GM23338 (cell line): ENCODE results near the gene AMDHD1. TPM values are rescaled to one million over a fixed set of nuclear protein-coding genes. Genes with fewer than 3 reads are reported as not detected.
A peak's percentile ranks its signal among the peaks of the same experiment; 100 is the strongest.

Experiments used
- ATAC-seq: fragments of 200-7000 bp; cut with Tn5 transposase; 3 replicates; pipeline ENCODE4 v1.9.1; 2020
- DNase-seq: peaks from one replicate; pipeline ENCODE4 v3.0.0-alpha.2; 2015; ENCODE audit warnings: low spot score
- H2AFZ ChIP-seq: fragments of 200-600 bp; sonication (generic); 2 replicates; pipeline ENCODE4 v1.8.0; 2016; ENCODE audit warnings: antibody characterized with exemption, mild to moderate bottlenecking, moderate library complexity
- H3F3A ChIP-seq: fragments of 200-600 bp; sonication (generic); replicated peaks from 2 replicates; pipeline ENCODE4 v1.8.0; 2017; ENCODE audit warnings: antibody characterized with exemption, mixed run types, low read depth
- H3K27ac ChIP-seq: fragments of 200-600 bp; sonication (generic); 2 replicates; pipeline ENCODE4 v1.6.1; 2016; ENCODE audit warnings: low read depth
- H3K27me3 ChIP-seq: fragments of 200-600 bp; sonication (generic); 2 replicates; pipeline ENCODE4 v1.8.0; 2016; ENCODE audit warnings: mild to moderate bottlenecking, mixed run types, moderate library complexity; ENCODE audit not compliant: insufficient read depth
- H3K36me3 ChIP-seq: fragments of 200-600 bp; sonication (generic); 2 replicates; pipeline ENCODE4 v1.8.0; 2016; ENCODE audit warnings: mild to moderate bottlenecking; ENCODE audit not compliant: insufficient read depth
- H3K4me1 ChIP-seq: fragments of 200-600 bp; sonication (generic); 2 replicates; pipeline ENCODE4 v1.8.0; 2016; ENCODE audit warnings: mild to moderate bottlenecking, moderate library complexity; ENCODE audit not compliant: insufficient read depth
- H3K4me2 ChIP-seq: fragments of 200-600 bp; sonication (generic); 2 replicates; pipeline ENCODE4 v1.7.1; 2017; ENCODE audit warnings: mixed run types
- H3K4me3 ChIP-seq: fragments of 200-600 bp; sonication (generic); 2 replicates; pipeline ENCODE4 v1.6.1; 2016; ENCODE audit warnings: mixed run types
- H3K79me2 ChIP-seq: fragments of 200-600 bp; sonication (generic); replicated peaks from 2 replicates; pipeline ENCODE4 v1.8.0; 2017; ENCODE audit warnings: mild to moderate bottlenecking; ENCODE audit not compliant: insufficient read depth
- H3K9me2 ChIP-seq: fragments of 200-600 bp; sonication (generic); 2 replicates; pipeline ENCODE4 v1.8.0; 2017; ENCODE audit not compliant: insufficient read depth
- H4K20me1 ChIP-seq: fragments of 200-600 bp; sonication (generic); replicated peaks from 2 replicates; pipeline ENCODE4 v1.8.0; 2017; ENCODE audit warnings: mild to moderate bottlenecking; ENCODE audit not compliant: insufficient read depth
- H3K27ac Mint-ChIP-seq: 2 replicates; pipeline ENCODE4 v1.8.0; 2020; ENCODE audit warnings: inconsistent platforms, mild to moderate bottlenecking, moderate library complexity, mixed read lengths
- H3K27me3 Mint-ChIP-seq: 3 replicates; pipeline ENCODE4 v1.8.0; 2022; ENCODE audit warnings: low read depth, mild to moderate bottlenecking, moderate library complexity, mixed read lengths, inconsistent platforms; ENCODE audit not compliant: insufficient read depth, poor library complexity
- H3K36me3 Mint-ChIP-seq: 3 replicates; pipeline ENCODE4 v1.8.0; 2021; ENCODE audit warnings: low read depth, mild to moderate bottlenecking, inconsistent platforms, moderate library complexity, mixed read lengths
- H3K4me1 Mint-ChIP-seq: 3 replicates; pipeline ENCODE4 v1.8.0; 2020; ENCODE audit warnings: mild to moderate bottlenecking, inconsistent platforms, mixed read lengths
- H3K4me3 Mint-ChIP-seq: 3 replicates; pipeline ENCODE4 v1.8.0; 2021; ENCODE audit warnings: moderate library complexity, mild to moderate bottlenecking, inconsistent platforms, mixed read lengths
- H3K9me3 Mint-ChIP-seq: 3 replicates; pipeline ENCODE4 v1.8.0; 2020; ENCODE audit warnings: moderate library complexity, mild to moderate bottlenecking, inconsistent platforms, mixed read lengths
- CTCF ChIP-seq, 2 experiments: fragments of 200-600 bp in 1 of 2; sonication (generic) in 1 of 2; conservative IDR thresholded peaks; 2 replicates each; pipeline versions ENCODE4 v1.5.1 to v1.6.1; 2016 to 2017; ENCODE audit warnings: antibody characterized with exemption in 2 of 2, low read depth in 2 of 2, mild to moderate bottlenecking in 2 of 2, moderate library complexity in 1 of 2
- ETS1 ChIP-seq: IDR thresholded peaks from 2 replicates; pipeline ENCODE4 v1.6.1; 2016; ENCODE audit warnings: antibody characterized with exemption
- JUNB ChIP-seq: IDR thresholded peaks from one replicate; pipeline ENCODE4 v1.6.1; 2016; ENCODE audit warnings: antibody characterized with exemption; ENCODE audit not compliant: unreplicated experiment
- NANOG ChIP-seq: IDR thresholded peaks from 2 replicates; pipeline ENCODE4 v1.6.1; 2016; ENCODE audit warnings: antibody characterized with exemption, borderline replicate concordance
- REST ChIP-seq: IDR thresholded peaks from one replicate; pipeline ENCODE4 v1.6.1; 2018; ENCODE audit warnings: antibody characterized with exemption; ENCODE audit not compliant: unreplicated experiment
- STAT1 ChIP-seq: IDR thresholded peaks from one replicate; pipeline ENCODE4 v1.6.1; 2016; ENCODE audit warnings: antibody characterized with exemption; ENCODE audit not compliant: unreplicated experiment
- ZNF114 ChIP-seq: fragments of 250-450 bp; sonication (Bioruptor Pico); IDR thresholded peaks from 2 replicates; pipeline ENCODE4 v1.5.0; 2020; ENCODE audit warnings: mild to moderate bottlenecking, moderate library complexity
- ZNF331 ChIP-seq: fragments of 250-450 bp; sonication (Bioruptor Pico); IDR thresholded peaks from 2 replicates; pipeline ENCODE4 v1.5.0; 2020; ENCODE audit warnings: low read depth, mild to moderate bottlenecking, moderate library complexity
- long read RNA-seq: library from polyadenylated mRNA; unstranded; transcript quantifications from one replicate; pipeline ENCODE4 v2.0.0, GENCODE V29; 2020; ENCODE audit not compliant: unreplicated experiment
- polyA plus RNA-seq: library from polyadenylated mRNA; unstranded; fragments of >200 nt; fragmentation: Nextera tagmentation; extraction: Ambion mirVana; gene quantifications from 2 replicates; pipeline ENCODE4 v1.2.1, GENCODE V29; 2016
- total RNA-seq: library from RNA; depleted of rRNA; stranded (reverse); fragments of >200 nt; shearing (Covaris generic); gene quantifications from 2 replicates; pipeline ENCODE4 v1.2.3, GENCODE V29; 2014; rRNA removed

Gene AMDHD1
- total RNA-seq = 0.19 and 0.21 TPM in 2 replicates
- polyA plus RNA-seq = 0.24 TPM in 1 of 2 replicates, not detected in the other
- long read RNA-seq = 0 reads

GRCh38 chr12:95943330-95943842, at the start of gene AMDHD1:
Gene AMDHD1, plus strand, starts transcription at chr12:95943331. Its CDS starts 68 bp downstream, at chr12:95943399.
- peaks cover 4% of the 10 kb centered on the region; the same call in 1 of the 2 replicates for H3K4me1 ChIP-seq
- H3K27me3 ChIP-seq = peaks cover 25% of the 10 kb centered on the region
- no peak within 1 kb of the TSS for H3K27ac ChIP-seq
- H3K36me3 ChIP-seq = no peaks in the 10 kb centered on the region
- H3K9me3 Mint-ChIP-seq = peaks cover 7% of the 10 kb centered on the region; the same call in 2 of the 3 replicates
- H3K9me2 ChIP-seq = no peaks in the 10 kb centered on the region
- peak within 1 kb of the TSS; percentile 99 for H2AFZ ChIP-seq
- ATAC-seq (peak; percentile 85), DNase-seq (peak; percentile 77)
- H3K4me3 Mint-ChIP-seq = peak within 1 kb of the TSS; percentile 92
- peaks cover 4% of the 10 kb centered on the region; the same call in 1 of the 3 replicates for H3K36me3 Mint-ChIP-seq
- H3K27me3 Mint-ChIP-seq = peaks cover 20% of the 10 kb centered on the region
- peak within 1 kb of the TSS; percentile 82 for H3K4me2 ChIP-seq
- no peak for TF ChIP-seq ZNF114
- no peak for TF ChIP-seq JUNB
- TF ChIP-seq ETS1 = no peak
- peak in 1 of 2 experiments; percentile 32; a peak in 2 of 4 replicates for TF ChIP-seq CTCF (conservative IDR thresholded peaks at IDR 0.05; ENCODE audit: low read depth in 2 of 2)
- no peak for TF ChIP-seq STAT1
- peaks cover 8% of the 10 kb centered on the region; the same call in 2 of the 3 replicates for H3K4me1 Mint-ChIP-seq
- no peak within 1 kb of the TSS for H3K27ac Mint-ChIP-seq
- no peaks in the 10 kb centered on the region for H3F3A ChIP-seq
- peak within 1 kb of the TSS; percentile 90 for H3K4me3 ChIP-seq
- no peaks in the 10 kb centered on the region for H3K79me2 ChIP-seq
- H4K20me1 ChIP-seq = no peaks in the 10 kb centered on the region

- Histone ChIP-seq H3K36me3 (no peaks in the 10 kb centered on the region), H4K20me1 (no peaks in the 10 kb centered on the region), H2AFZ (peak overlapping the region; percentile 18; the same call in 1 of the 2 replicates), H3K27me3 (no peaks in the 10 kb centered on the region), H3K79me2 (no peaks in the 10 kb centered on the region), H3F3A (no peaks in the 10 kb centered on the region), H3K4me3 (no peak overlapping the region), H3K9me2 (no peaks in the 10 kb centered on the region), H3K27ac (no peak overlapping the region), H3K4me2 (no peak overlapping the region), H3K4me1 (no peaks in the 10 kb centered on the region)
- no peak for ATAC-seq
- Mint-ChIP-seq H3K4me3 (no peak overlapping the region), H3K9me3 (no peaks in the 10 kb centered on the region; the same call in 2 of the 3 replicates), H3K4me1 (no peaks in the 10 kb centered on the region), H3K27me3 (peaks cover 3% of the 10 kb centered on the region), H3K27ac (no peak overlapping the region), H3K36me3 (no peaks in the 10 kb centered on the region)
- TF ChIP-seq NANOG (no peak), JUNB (no peak)
- DNase-seq = no peak
Observed at GRCh38 chr12:95896846-95897245, 46.3 kb upstream of the AMDHD1 start.

GRCh38 chr12:95898081-95898480, 45.0 kb upstream of the AMDHD1 start:
- Mint-ChIP-seq H3K4me1 (no peaks in the 10 kb centered on the region), H3K4me3 (no peak overlapping the region), H3K36me3 (no peaks in the 10 kb centered on the region), H3K27me3 (peaks cover 2% of the 10 kb centered on the region), H3K9me3 (peaks cover under 1% of the 10 kb centered on the region; the same call in 1 of the 3 replicates), H3K27ac (no peak overlapping the region)
- no peak overlapping the region for H3K4me2 ChIP-seq
- H3K27me3 ChIP-seq = no peaks in the 10 kb centered on the region
- no peaks in the 10 kb centered on the region for H3K79me2 ChIP-seq
- DNase-seq (no peak), ATAC-seq (no peak)
- H4K20me1 ChIP-seq = no peaks in the 10 kb centered on the region
- no peak overlapping the region for H3K4me3 ChIP-seq
- no peaks in the 10 kb centered on the region for H3K4me1 ChIP-seq
- no peaks in the 10 kb centered on the region for H3K9me2 ChIP-seq
- no peaks in the 10 kb centered on the region for H3K36me3 ChIP-seq
- H3K27ac ChIP-seq = no peak overlapping the region
- H2AFZ ChIP-seq = peak overlapping the region; percentile 81; the same call in 1 of the 2 replicates
- H3F3A ChIP-seq = no peaks in the 10 kb centered on the region
- TF ChIP-seq REST = no peak
- no peak for TF ChIP-seq ZNF114
- no peak for TF ChIP-seq ZNF331 (CRISPR knock-in tag)
- TF ChIP-seq JUNB = no peak
- no peak for TF ChIP-seq NANOG
- no peak for TF ChIP-seq STAT1
- no peak for TF ChIP-seq CTCF (conservative IDR thresholded peaks at IDR 0.05; ENCODE audit: low read depth in 2 of 2)
